Fibroblast of upper back skin (primary cell): Measurements from ENCODE around the gene CPSF4.
A peak's percentile ranks its signal among the peaks of the same experiment; 100 is the strongest.

Experiments
- DNase-seq: peaks from one replicate; pipeline ENCODE4 v3.0.0-alpha.2; 2013

Gene CPSF4

DNA sequence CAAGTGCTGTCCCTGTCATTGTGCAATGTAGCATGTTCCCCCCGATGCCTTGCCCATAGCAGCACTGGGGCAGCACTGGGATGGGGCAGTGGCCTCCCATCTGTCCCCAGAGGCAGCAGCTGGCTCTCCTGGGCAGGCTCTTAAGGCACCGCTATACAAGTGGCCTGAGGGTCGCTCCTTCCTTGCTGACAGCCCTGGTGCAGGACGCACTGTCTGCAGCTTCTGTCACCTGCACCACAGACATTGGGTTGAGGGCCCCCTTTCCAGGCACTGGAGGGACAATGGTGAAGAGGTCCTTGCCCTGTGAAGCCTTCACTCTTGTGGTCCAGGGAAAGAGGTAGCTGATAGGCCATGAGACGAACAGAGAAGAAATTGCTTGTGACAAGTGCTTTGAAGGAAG lies 10.6 kb downstream of the CPSF4 start:
- DNase-seq = no peak

DNA sequence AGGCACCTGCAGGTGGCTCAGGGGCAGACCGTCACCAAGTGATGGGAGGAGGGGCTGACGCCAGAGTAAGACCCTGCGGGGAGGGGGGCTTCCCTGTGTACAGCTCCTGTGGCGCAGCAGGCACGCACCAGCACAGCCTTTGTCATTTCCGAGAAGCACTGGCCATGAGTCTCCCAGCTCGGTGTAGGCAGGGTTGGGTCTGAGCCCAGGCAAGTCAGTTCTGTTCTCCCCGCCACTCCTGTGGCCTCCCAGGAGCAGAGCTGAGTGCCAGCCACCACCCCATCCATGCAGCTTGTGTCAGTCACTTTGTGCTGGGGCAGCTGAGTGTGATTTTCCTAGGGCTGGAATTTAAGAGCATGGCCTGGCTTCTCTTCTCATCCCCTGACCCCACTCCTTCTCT lies 13.2 kb downstream of the CPSF4 start:
- no peak for DNase-seq

DNA sequence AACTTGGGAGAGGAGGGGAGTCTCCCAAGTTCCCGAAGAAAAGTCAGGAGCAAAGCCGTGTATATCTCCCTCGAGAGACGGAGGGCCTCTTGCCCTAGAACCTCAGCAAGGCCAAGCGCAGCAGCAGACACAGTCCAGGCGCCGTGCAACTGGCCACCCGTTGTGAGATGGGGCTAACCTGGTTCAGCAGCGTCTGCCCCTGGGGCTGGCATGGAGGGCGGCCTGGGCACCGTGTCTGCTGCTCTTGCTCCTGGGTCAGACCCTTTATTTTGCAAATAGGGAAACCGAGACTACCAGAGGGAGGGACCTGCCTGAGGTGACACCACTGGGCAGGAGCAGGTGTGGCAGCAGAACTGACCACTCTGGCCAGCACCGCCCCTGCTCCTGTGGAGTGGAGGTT lies 13.8 kb downstream of the CPSF4 start:
- no peak for DNase-seq

DNA sequence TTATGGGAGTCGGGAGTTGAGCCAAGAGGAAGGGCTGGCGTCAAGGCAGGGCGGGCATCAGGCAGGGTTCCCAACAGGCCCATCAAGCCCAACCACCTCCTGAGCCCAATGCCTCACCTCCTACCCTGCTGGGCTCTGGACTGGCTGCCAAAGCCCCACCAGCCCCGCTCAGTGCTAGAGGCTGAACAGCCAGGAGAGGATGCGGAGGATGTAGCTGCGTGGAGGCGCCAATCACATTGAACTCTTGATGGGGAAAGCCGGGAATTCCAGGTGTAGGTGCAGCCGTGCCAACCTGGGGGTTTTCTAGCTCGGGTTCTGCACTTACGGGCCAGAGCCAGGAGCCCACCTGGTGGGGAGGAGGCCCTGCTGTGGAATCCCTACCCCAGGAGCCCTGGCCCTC lies 14.4 kb downstream of the CPSF4 start:
- DNase-seq = no peak

DNA sequence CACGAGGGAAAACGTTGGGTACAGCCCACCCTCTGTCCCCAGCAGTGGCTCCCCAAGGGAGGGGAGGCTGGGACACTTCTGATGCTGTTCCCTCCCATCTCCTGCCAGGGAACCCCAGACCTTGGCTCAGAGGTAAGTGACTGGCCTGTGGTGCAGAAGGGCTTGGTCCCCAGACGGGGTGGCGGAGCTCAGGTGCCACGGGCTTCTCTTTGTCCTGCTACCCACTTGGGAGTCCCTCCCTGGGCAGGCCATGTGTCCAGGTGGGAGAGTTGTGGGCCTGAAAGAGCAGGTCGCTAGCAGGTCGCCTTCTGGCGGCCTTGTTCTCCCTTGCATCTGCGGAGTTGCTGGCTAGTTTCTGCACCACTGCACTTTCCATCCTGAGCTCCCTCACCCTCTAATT lies 17.1 kb downstream of the CPSF4 start:
- DNase-seq = no peak

DNA sequence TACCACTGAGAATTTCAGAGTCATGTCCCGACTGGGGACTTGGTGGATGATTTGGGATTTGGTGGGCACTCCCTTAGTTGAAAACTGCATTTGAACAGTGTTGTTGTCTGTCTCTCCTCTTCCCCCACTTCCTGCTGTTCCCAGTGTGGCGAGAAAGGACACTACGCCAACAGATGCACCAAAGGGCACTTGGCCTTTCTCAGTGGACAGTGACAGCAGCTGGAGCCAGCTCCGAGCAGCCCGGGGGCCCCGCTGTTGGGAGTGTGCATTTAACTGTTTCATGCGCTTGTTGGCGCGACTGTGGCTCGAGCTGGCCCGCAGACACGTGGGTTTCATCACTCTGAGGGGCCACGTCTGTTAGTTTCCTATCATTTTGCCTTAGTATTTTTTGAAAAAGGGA lies 17.5 kb downstream of the CPSF4 start:
- no peak for DNase-seq

DNA sequence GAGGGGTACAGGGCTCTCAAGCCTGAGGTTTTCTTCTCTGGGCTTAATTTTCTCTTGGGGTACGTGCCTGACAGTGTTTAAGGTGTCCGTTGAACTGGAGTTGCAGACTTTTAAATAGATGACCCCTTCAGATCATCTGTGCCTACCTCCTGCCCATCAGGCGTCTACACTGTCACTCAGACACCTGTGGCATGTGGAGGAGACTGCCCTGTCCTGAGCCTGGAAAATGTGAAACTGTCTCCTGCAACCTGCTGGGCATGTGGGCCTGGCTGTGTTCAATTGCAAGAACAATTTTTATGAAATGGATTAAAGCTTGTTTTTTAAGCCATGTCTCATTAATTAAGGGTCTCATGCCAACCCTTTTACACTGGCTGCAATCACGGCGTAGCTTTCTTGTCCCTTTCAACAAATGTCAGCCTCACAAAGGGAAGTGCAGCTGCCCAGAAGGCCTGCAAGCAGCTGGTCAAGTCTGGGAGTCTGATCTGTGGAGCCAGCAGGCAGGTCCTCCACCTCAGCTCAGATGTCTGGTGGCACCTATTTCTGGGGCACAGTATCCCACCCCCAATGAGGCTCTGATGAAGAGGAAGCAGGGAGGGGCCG lies 18.4 kb downstream of the CPSF4 start:
- no peak for DNase-seq

DNA sequence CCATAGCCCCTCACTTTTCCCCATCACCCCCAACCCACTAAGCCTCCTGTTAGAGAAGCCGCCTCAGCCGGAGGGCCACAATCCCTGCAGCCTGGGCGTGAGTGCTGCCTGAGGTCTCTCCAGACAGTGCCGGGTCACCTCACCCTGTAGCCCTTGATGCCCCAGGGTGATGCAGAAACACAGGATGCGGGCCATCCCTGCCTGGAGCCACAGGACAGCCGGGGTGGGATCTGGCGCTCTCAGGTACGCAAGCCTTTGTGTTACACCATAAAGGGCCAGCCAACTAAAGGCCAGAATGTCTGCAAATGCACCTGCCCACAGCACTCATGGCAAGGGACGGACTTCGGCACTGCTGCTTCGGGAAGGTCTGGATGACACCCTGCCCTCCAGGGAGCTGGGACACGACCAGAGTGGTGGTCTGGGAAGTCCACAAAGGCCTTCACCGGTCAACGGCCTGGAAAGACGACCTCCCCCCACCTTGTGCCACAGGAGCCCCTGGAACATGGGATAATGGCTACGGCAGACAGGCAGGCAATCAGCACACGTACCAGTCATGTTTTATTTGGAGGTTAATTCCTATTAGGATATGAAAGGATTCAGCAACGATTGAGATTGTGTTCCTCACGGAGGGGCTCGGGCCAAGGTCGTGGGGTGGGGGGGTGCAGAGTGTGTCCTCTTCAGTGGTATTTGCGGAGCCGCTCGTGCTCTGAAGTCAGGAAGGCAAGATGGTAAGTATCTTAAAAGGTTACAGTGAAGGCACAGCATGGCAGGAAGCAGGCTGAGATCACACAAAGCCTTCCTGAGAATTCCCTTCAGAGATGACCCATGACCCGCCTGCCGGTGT lies 19.1 kb downstream of the CPSF4 start:
- DNase-seq = no peak

DNA sequence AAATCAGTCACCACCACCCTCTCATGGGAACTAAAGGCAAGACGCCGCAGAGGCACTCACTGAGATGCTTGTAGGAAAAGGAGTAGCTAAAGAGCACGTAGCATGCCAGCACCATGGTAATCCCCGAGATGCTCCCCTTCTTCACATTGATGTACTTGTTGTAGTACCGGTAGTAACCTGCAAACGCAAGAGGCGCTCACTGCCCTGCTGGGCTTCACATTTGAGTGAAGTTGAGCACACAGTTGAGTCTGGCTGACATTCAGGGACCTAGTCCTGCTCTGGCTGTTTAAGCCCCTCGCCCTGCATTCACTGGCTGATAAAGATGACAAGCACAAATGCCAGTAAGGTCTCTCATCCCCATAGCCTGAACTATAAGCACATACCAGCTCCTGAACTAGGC lies 20.3 kb downstream of the CPSF4 start:
- DNase-seq = no peak

DNA sequence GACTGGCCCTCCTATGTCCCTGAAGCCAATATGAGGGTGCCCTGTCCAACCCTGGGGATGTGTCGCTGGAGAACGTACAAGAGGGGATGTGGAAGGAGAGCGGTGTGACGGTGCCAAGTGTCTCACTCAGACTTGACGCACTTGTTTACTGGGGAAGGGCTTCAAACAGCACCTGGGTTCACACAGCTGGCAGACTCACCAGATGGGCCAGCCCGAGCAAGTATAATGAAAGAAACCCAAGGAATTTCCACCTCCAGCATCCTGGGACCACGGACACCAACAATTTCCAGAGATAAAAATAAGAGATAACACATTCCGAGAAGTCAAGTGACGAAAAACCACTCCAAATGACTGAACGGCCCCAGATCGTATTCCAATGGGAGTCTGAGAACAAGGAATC lies 21.9 kb downstream of the CPSF4 start:
- DNase-seq = no peak

DNA sequence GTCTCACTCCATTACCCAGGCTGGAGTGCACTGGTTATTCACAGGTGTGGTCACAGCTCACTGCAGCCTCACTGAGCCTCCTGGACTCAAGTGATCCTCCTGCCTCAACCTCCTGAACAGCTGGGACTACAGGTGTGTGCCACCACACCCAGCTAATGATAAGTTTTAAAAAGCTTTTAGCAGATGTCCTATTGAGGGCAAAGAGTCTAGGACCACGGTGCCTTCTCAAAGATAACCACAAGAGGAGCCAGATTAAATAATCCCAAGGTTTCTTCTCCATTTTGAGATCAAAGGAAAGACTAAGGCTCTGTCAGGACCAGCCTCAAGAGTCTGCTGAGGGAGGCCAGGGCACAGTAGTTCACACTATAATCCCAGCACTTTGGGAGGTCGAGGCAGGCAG lies 22.5 kb downstream of the CPSF4 start:
- DNase-seq = no peak

DNA sequence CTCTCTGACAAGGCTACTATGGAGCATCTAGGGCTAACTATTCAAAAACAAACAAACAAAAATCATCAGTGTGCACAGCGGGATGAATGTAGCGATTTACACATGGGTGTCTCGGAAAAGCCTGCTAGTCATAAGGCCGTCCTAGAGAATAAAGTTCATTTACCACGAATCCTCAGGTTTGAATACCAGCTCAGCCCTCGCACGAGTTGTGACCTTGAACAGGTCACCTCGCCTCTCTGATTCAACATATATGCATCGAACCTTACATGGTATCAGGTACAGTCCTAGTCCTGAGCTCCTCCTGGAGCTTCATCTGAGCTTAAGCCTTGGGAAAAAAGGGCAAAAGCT lies 26.7 kb downstream of the CPSF4 start:
- no peak for DNase-seq

DNA sequence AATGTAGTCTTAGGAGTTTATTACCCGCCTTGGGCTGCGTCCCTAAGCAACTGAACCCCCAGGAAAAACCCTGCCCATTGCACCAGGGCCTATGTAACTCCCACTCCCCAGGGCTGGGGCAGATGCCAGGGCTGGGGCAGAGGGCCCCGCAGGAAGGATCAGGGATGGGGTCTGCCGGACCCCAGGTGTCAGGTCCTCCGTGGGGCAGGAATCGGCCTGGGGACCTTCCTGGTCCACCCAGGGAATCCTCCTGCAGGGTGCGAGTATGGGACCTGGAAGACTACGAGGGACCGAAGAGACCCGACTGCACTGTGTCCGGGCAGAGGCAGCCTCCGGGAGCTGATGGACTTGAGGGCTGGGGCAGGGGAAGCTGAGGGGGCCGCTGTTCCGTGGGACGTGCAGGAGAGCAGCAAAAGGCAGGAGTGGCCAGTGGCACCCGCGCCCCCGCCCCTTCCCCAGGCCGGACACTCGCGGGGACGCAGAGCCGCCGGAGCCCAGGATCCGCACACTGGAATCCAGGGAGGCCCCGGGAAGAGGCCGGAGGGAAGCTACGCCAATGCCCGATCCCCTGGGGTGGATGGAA lies 29.7 kb downstream of the CPSF4 start:
- DNase-seq = no peak

DNA sequence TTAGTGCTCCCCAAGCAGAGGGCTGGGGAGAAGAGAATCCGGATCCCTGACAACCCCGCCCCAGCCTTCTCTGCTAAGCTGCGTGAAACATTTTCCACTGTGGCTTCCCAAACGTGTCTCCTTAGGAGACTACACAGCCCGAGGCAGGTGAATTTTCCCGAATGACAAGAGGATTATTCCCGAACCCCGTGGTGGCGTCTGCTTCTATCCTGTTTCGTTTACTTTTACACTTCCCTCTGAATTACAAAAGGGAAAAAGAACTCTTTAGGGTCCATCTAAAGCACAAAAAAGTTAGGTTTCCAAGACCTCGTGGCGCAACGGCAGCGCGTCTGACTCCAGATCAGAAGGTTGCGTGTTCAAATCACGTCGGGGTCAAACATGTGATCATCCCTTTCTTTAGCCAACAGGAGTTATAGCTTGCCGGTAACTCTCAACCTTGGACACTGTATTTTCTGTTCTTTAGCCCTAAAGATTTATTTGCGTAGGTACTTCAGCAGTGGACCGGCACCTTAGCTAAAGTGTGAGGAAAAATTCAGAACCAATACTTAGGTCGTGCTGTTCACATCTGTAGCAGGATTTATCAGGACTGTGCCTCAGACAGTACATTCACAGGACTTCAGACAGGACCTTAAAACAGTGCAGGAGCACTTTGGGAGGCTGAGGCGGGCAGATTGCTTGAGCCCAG lies 30.8 kb downstream of the CPSF4 start:
- DNase-seq = no peak

DNA sequence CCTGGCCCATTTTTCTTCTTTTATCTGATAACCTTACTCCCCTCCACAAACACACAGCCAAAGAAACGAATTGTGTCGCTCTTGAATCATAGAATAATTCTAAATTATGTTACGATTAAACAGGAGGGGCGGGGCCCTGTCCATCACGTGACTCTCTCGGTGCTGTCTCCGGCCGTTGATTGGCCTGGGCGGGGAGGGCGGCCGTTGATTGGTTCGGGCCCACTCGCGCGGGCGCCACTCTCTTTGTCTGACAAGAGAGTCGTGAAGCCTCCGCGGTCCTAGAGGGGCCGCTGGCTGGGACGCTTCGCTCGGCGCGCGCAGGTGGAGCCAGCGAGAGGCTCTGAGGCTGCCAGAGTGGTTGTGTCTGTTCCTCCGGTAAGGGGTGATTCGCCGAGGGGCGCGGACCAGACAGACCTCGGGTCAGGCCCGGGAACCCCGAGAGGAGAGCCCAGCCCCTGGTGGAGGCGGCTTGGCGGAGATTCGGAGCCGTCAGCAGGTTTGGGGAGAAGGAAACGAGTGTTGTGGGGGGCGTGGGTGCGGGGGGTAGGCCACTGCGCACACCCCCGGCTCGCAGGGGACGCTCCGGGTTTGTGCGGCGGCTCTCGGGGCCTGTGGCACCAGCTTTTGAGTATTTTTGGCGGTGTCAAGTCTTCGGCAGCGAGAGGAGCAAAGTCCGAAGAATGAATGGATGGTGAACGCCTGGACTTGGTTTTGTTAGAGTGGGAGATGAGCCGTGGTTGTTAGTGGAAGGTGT lies 34.0 kb downstream of the CPSF4 start, which contains the start of gene ZNF789:
Gene ZNF789, plus strand, starts transcription at position 330 of the 754 bp plus-strand sequence. CDS start 3,567 bp downstream, outside the sequence.
- DNase-seq = peak; percentile 95

DNA sequence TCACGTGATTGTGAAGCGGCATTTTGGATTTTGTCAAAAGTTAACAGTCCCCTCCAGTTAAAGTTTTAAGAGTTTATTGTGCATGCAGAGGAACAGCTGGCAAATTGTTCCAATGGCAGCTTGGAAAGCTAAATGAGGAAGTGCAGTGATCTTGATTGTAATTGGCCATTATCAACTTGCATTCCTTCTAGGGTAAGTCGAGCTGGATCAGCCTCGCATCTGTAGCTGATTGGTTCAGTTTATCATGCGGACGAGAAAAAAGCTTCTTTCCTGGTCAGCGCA lies 34.5 kb downstream of the CPSF4 start:
- peak; percentile 59 for DNase-seq

DNA sequence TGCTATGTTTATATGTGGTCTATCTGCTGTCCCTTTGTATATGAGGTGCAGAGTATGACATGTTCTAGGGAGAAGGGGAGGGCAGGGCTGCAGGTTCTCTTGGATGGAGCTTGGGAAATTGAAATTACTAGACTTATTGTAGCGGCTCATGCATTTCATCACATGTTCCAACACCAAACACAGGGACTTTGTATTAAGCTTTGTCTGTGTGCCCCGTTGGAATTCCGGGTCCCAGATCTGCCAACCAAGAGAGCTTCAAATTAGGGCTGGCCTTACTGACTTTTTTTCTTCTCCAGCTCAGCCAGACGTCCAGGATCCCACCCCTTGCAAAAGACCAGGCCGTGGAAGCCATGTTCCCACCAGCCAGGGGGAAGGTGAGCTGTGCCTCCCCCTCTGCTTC lies 37.4 kb downstream of the CPSF4 start:
- DNase-seq = no peak

DNA sequence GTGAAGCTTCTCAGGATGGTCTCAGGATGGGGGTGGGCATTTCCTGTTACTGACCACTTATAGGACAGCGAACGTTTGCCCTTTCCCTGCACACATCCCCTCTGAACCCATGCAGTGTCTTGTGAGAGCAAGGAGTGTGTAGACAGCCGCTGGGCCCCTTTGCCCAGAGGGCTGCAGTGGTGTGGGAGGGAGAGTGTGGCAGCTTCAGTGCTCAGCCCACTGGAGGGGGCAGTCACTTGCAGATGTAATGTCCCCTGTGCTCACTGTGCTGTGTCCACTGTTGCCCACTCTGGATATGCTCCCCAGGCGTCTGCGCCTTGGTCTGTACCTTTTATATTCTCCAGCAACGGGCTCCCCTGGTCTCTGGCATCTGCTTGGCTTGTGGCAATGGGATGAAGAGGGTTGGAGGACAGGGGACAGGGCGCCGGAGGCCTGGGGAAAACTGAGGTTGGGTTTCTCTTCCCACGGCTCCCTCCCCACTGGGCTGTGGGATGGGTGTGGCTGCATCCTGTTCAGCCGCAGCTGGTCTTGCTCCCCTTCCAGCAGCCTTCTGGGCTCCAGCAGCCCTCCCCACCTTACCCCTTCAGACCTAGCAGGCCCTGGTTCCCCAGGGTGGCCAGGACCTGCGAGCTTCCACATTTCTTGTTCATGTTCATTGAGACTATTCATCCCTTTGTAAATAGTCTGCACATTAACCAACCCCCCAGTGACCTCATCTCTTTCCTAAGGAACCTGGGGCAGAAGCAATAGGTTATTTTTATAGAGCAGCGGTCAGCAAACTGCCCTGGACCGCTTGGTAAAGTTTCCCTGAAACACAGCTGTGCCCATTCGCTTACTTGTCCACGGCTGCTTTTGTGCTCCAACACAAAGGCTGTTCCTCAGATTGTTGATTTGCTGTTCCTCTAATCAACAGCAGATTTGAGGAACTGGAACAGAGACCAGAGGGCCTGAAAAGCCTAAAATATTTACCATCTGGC lies 40.0 kb downstream of the CPSF4 start:
- DNase-seq = no peak

DNA sequence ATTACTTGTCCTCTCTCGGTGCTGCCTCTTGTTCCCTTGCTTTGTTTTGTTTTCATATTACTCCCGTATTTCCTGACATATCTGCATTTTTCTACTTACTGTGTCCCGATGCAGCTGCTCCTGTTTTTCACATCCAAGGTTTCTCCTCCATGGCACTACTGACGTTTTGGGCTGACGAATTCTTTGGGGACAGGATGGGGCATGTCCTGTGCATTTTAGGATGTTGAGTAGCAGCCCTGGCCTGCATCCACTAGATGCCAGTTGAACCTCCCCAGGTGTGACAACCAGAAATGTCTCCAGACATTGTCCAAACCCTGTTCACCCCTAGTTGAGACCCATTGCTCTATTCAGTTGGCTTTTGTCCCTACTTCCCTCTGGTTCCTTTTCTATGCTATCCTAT lies 46.4 kb downstream of the CPSF4 start:
- no peak for DNase-seq

DNA sequence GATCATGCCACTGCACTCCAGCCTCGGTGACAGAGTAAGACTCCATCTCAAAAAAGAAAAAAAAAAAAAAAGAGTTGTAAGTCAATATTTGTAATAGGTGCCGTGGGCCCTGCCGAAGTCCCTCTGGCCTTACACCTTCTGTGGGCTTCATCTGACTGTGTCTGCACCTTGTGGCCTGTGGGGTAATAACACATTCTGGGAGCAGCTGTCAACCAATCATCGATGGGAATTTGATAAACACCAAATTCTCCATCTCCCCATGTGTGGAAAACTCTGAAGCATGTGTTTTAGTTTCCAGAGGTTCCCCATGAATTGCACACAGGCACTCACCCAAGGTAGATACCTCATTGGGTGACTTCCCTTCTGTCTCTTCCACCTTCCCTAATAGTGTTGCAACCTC lies 50.5 kb downstream of the CPSF4 start:
- DNase-seq = no peak

DNA sequence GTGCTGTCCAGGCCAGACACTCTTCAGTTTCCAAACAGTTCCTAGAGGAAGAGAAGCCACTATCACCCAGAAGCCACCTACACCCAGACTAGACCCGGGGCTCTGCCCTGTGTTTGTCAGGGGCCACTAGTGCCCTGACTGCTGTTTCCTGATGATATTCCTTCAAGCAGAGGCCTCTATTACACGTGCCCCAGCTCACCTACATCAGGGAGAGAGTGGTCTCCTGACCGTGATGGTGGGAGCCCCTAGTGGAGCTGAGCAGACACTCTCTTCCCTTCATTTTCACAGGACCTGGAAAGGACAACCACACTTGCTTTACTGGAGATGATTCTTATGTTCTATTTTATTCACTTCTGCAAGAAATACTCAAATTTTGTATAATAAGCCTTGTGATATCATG lies 52.1 kb downstream of the CPSF4 start:
- DNase-seq = no peak

DNA sequence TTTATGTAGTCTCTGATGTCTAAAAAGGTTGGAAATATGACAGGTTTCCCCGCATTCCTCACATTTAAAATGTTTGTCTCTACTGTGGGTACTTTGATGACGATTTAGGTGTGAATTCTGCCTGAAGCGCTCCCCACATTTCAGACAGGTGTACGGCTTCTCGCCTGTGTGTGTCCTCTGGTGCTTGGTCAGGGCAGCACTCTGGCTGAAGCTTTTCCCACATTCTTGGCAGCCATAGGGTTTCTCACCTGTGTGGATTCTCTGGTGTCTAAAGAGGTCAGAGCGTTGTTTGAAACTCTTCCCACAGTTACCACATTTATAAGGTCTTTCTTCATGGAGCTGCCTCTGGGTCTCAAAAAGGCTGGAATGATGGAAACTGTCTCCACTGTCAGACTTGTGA lies 55.1 kb downstream of the CPSF4 start:
- no peak for DNase-seq
